K562 (cell line): ENCODE measurements around the gene SLC38A10. TPM values are rescaled to one million over a fixed set of nuclear protein-coding genes. Genes with fewer than 3 reads are reported as not detected.
A peak's percentile ranks its signal among the peaks of the same experiment; 100 is the strongest.

Experiments used
- BRF2 ChIP-seq: IDR thresholded peaks from 3 replicates; pipeline ENCODE4 v1.6.1; 2011; ENCODE audit warnings: borderline replicate concordance, mild to moderate bottlenecking; ENCODE audit not compliant: insufficient read length, insufficient read depth
- CXXC5 ChIP-seq: fragments of 250-450 bp; sonication (Bioruptor Pico); IDR thresholded peaks from 2 replicates; pipeline ENCODE4 v1.8.0; 2022; ENCODE audit warnings: inconsistent platforms, mild to moderate bottlenecking, moderate library complexity
- FOXA1 ChIP-seq: fragments of 450-650 bp; IDR thresholded peaks from 2 replicates; pipeline ENCODE4 v1.6.1; 2016; ENCODE audit warnings: mild to moderate bottlenecking, borderline replicate concordance
- FUS ChIP-seq: fragments of 200-400 bp; formaldehyde crosslinking; optimal IDR thresholded peaks from 2 replicates; pipeline ENCODE3; 2017; ENCODE audit warnings: low read depth, low read length
- GATAD2A ChIP-seq: fragments of 450-650 bp; IDR thresholded peaks from 2 replicates; pipeline ENCODE4 v1.6.1; 2017
- HDAC8 ChIP-seq: fragments of 450-650 bp; IDR thresholded peaks from 2 replicates; pipeline ENCODE4 v1.6.1; 2016; ENCODE audit warnings: mild to moderate bottlenecking, missing genetic modification characterization, moderate library complexity, missing compliant biosample characterization
- ID3 ChIP-seq, 2 experiments: fragments of 250-450 bp in 1 of 2; fragments of 450-650 bp in 1 of 2; sonication (Bioruptor Pico) in 1 of 2; IDR thresholded peaks; 2 replicates each; pipeline versions ENCODE4 v1.6.1 to v1.8.0; 2016 to 2021; ENCODE audit warnings: mild to moderate bottlenecking in 2 of 2, moderate library complexity in 2 of 2, missing compliant biosample characterization in 1 of 2, missing genetic modification characterization in 1 of 2
- ILK ChIP-seq: fragments of 450-650 bp; IDR thresholded peaks from 2 replicates; pipeline ENCODE4 v1.6.1; 2016; ENCODE audit warnings: missing genetic modification characterization, low read depth, mild to moderate bottlenecking, missing compliant biosample characterization, moderate library complexity, borderline replicate concordance
- IRF1 ChIP-seq: sonication (generic); formaldehyde crosslinking; IDR thresholded peaks from 2 replicates; pipeline ENCODE4 v1.8.0; 2022; ENCODE audit warnings: missing genetic modification reagents, mild to moderate bottlenecking, borderline replicate concordance
- MAFK ChIP-seq: IDR thresholded peaks from 2 replicates; pipeline ENCODE4 v1.6.1; 2011; ENCODE audit warnings: low read length, improper control_type of control experiment
- NELFE ChIP-seq: IDR thresholded peaks from 2 replicates; pipeline ENCODE4 v1.6.1; 2011; ENCODE audit warnings: mild to moderate bottlenecking; ENCODE audit not compliant: insufficient read depth, insufficient read length
- POU5F1 ChIP-seq: fragments of 150-350 bp; IDR thresholded peaks from 2 replicates; pipeline ENCODE4 v1.6.1; 2014; ENCODE audit warnings: borderline replicate concordance, low read length, low read depth, mild to moderate bottlenecking; ENCODE audit not compliant: partially characterized antibody
- RBM34 ChIP-seq: fragments of 200-400 bp; formaldehyde crosslinking; IDR thresholded peaks from 2 replicates; pipeline ENCODE4 v1.6.1; 2018; ENCODE audit warnings: low read length, borderline replicate concordance; ENCODE audit not compliant: insufficient read depth
- TAF1 ChIP-seq: IDR thresholded peaks from 2 replicates; pipeline ENCODE4 v1.6.1; 2011; ENCODE audit warnings: mild to moderate bottlenecking, low read length, moderate library complexity; ENCODE audit not compliant: insufficient read depth, control insufficient read depth, severe bottlenecking; ENCODE audit errors: extremely low read depth
- ZBTB12 ChIP-seq: fragments of 250-450 bp; sonication (Bioruptor Pico); IDR thresholded peaks from 2 replicates; pipeline ENCODE4 v1.4.0; 2020
- ZBTB33 ChIP-seq: sonication (generic); formaldehyde crosslinking; IDR thresholded peaks from 2 replicates; pipeline ENCODE4 v1.8.1; 2023; ENCODE audit warnings: mild to moderate bottlenecking, missing genetic modification reagents
- ZNF232 ChIP-seq: sonication (generic); formaldehyde crosslinking; IDR thresholded peaks from 2 replicates; pipeline ENCODE4 v1.8.0; 2022; ENCODE audit warnings: mild to moderate bottlenecking, missing genetic modification reagents
- ZNF253 ChIP-seq: fragments of 250-450 bp; sonication (Bioruptor Pico); conservative IDR thresholded peaks from 2 replicates; pipeline ENCODE4 v1.6.1; 2021; ENCODE audit warnings: mild to moderate bottlenecking
- ZNF444 ChIP-seq: fragments of 250-450 bp; sonication (Bioruptor Pico); IDR thresholded peaks from 2 replicates; pipeline ENCODE4 v1.4.0; 2020; ENCODE audit warnings: mild to moderate bottlenecking, moderate library complexity
- polyA plus RNA-seq, 8 experiments: library from polyadenylated mRNA; depleted of rRNA in 4 of 8; stranded (reverse) in 5 of 8; unstranded in 3 of 8; fragments of >200 nt; fragmentation: Nextera tagmentation in 2 of 8; fragmentation: Illumina TruSeq in 1 of 8; extraction: Ambion mirVana in 2 of 8; extraction: Trizol in 1 of 8; gene quantifications; 2 replicates each; pipeline versions ENCODE4 v1.2.1 to v1.2.3, GENCODE V29; 2011 to 2014; ENCODE audit warnings: inconsistent platforms in 1 of 8, missing spikeins in 1 of 8
- total RNA-seq, 7 experiments: library from RNA; depleted of rRNA in 6 of 7; stranded (reverse); fragments of >200 nt in 6 of 7; fragmentation: Illumina TruSeq in 2 of 7; extraction: Trizol in 2 of 7; gene quantifications; 2 replicates each; pipeline versions ENCODE4 v1.2.1 to v1.2.3, GENCODE V29; 2011 to 2021; ENCODE audit warnings: low replicate concordance in 1 of 7

Gene SLC38A10
- total and polyA plus RNA-seq, 9 of the 15 experiments (the other 6 are each of a cell fraction or from before 2014, with no cell fraction given) = 0.45 to 54.2 (median 13.8) TPM

GRCh38 chr17:81309140-81309858 lies 14.2 kb upstream of the SLC38A10 start (continued):
- TF ChIP-seq HDAC8 (tag) (no peak), POU5F1 (no peak), FOXA1 (no peak), ZBTB33 (CRISPR knock-in tag) (no peak), NELFE (no peak), CXXC5 (CRISPR knock-in tag) (peak; percentile 54; the same call in 1 of the 2 replicates), ILK (tag) (no peak), RBM34 (no peak), TAF1 (no peak), ZBTB12 (CRISPR knock-in tag) (no peak), ZNF253 (CRISPR knock-in tag) (no peak), IRF1 (no peak), BRF2 (no peak), ID3 (CRISPR knock-in tag; IDR thresholded peaks at IDR 0.05) (no peak), ID3 (tag; IDR thresholded peaks at IDR 0.05) (peak; percentile 95), ZNF232 (CRISPR knock-in tag) (no peak), GATAD2A (no peak; the same call in 1 of the 2 replicates), ZNF444 (CRISPR knock-in tag) (no peak), FUS (no peak), MAFK (no peak)
